Fibroblast of skin of left quadriceps (primary cell): ENCODE results near the gene DPEP2.
A peak's percentile ranks its signal among the peaks of the same experiment; 100 is the strongest.
"Not testable (repeated sequence)": the region's sequence is repeated elsewhere in the genome, so short reads cannot be mapped to it uniquely, and the experiment has no call there.

Experiments used
- DNase-seq, 2 experiments: peaks; one replicate each; pipeline ENCODE4 v3.0.0-alpha.2; 2013; ENCODE audit warnings: low read depth in 2 of 2

The DPEP2 gene

GRCh38 chr16:67998779-67999688 is at the start of gene DPEP2:
DPEP2 (minus strand) TSS chr16:67999484; CDS start chr16:67993212, 6,272 bp downstream.
- not testable (repeated sequence) for DNase-seq

GRCh38 chr16:68047987-68048386 is 48.7 kb upstream of the DPEP2 start:
- DNase-seq: no peak

GRCh38 chr16:68046106-68046505 is 46.8 kb upstream of the DPEP2 start:
- DNase-seq: no peak

GRCh38 chr16:68041783-68042182 is 42.5 kb upstream of the DPEP2 start:
- no peak for DNase-seq

GRCh38 chr16:68040506-68041288 is 41.4 kb upstream of the DPEP2 start:
- DNase-seq: peak; percentile 10 to 19

GRCh38 chr16:68037841-68038597 is 38.7 kb upstream of the DPEP2 start:
- DNase-seq: no peak

GRCh38 chr16:68035227-68035626 is 35.9 kb upstream of the DPEP2 start:
- DNase-seq: no peak

- DNase-seq: no peak
Observed at GRCh38 chr16:68033101-68033500, 33.8 kb upstream of the DPEP2 start.

GRCh38 chr16:68031951-68032350 is 32.7 kb upstream of the DPEP2 start:
- DNase-seq: no peak

GRCh38 chr16:68030108-68030507 is 30.8 kb upstream of the DPEP2 start:
- DNase-seq: not testable (repeated sequence)

GRCh38 chr16:68028996-68029395 is 29.7 kb upstream of the DPEP2 start:
- DNase-seq: no peak

- peak; percentile 79 to 80 for DNase-seq
Observed at GRCh38 chr16:68022728-68023537, 23.6 kb upstream of the DPEP2 start, which contains the start of the genes DDX28 and DUS2. DDX28 (minus strand) TSS chr16:68023232; CDS start chr16:68023202, 30 bp downstream. DUS2 (plus strand) TSS chr16:68023284; CDS start chr16:68038024, 14,740 bp downstream.

GRCh38 chr16:68022278-68022727 is 23.0 kb upstream of the DPEP2 start:
- no peak for DNase-seq

GRCh38 chr16:68021490-68021889 is 22.2 kb upstream of the DPEP2 start:
- no peak for DNase-seq

- no peak for DNase-seq
Observed at GRCh38 chr16:68019167-68019680, 19.9 kb upstream of the DPEP2 start.

GRCh38 chr16:68015681-68016080 is 16.4 kb upstream of the DPEP2 start, which contains the start of gene DPEP2NB:
DPEP2NB (minus strand) TSS chr16:68015911; CDS start chr16:68015770, 141 bp downstream.
- no peak for DNase-seq

- DNase-seq: no peak
Observed at GRCh38 chr16:68013440-68013839, 14.2 kb upstream of the DPEP2 start.

GRCh38 chr16:68009872-68010271 is 10.6 kb upstream of the DPEP2 start:
- not testable (repeated sequence) for DNase-seq

GRCh38 chr16:68009157-68009735 is 10.0 kb upstream of the DPEP2 start:
- DNase-seq: no peak

- no peak for DNase-seq
Observed at GRCh38 chr16:68005786-68006286, 6.6 kb upstream of the DPEP2 start.
